Measurements from ENCODE around the gene SYCE3.
A peak's percentile ranks its signal among the peaks of the same experiment; 100 is the strongest.

GRCh38 chr22:50548040-50548920 is 14.4 kb downstream of the SYCE3 start:
- TF ChIP-seq, protein P1, sequence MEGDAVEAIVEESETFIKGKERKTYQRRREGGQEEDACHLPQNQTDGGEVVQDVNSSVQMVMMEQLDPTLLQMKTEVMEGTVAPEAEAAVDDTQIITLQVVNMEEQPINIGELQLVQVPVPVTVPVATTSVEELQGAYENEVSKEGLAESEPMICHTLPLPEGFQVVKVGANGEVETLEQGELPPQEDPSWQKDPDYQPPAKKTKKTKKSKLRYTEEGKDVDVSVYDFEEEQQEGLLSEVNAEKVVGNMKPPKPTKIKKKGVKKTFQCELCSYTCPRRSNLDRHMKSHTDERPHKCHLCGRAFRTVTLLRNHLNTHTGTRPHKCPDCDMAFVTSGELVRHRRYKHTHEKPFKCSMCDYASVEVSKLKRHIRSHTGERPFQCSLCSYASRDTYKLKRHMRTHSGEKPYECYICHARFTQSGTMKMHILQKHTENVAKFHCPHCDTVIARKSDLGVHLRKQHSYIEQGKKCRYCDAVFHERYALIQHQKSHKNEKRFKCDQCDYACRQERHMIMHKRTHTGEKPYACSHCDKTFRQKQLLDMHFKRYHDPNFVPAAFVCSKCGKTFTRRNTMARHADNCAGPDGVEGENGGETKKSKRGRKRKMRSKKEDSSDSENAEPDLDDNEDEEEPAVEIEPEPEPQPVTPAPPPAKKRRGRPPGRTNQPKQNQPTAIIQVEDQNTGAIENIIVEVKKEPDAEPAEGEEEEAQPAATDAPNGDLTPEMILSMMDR (conservative IDR thresholded peaks at IDR 0.05; ENCODE audit: low read length) = 0 out of 2 replicates have a peak, but pooled peaks have one; percentile 35
- no peak for TF ChIP-seq EZH2phosphoT487 (IDR thresholded peaks at IDR 0.05; ENCODE audit: borderline replicate concordance, low read depth, low read length)

Data from OCI-LY7 (cell line).